VCaP (cell line): ENCODE measurements around the gene ZNF580.

Experiments
- H3K27ac ChIP-seq: fragments of 450-650 bp; 2 replicates; pipeline ENCODE4 v1.5.1; 2017
- CTCF ChIP-seq: fragments of 450-650 bp; conservative IDR thresholded peaks from 2 replicates; pipeline ENCODE4 v1.5.1; 2017; ENCODE audit warnings: mild to moderate bottlenecking, moderate library complexity

ZNF580 gene

GRCh38 chr19:55668603-55669348, 28.0 kb downstream of the ZNF580 start:
- TF ChIP-seq CTCF: no peak
- no peak overlapping the region for H3K27ac ChIP-seq

- no peak for TF ChIP-seq CTCF
- no peak overlapping the region for H3K27ac ChIP-seq
Observed at GRCh38 chr19:55669418-55670279, 28.8 kb downstream of the ZNF580 start.

GRCh38 chr19:55670280-55671053, 29.7 kb downstream of the ZNF580 start:
- no peak for TF ChIP-seq CTCF
- H3K27ac ChIP-seq: peak overlapping the region; percentile 36

GRCh38 chr19:55671054-55671378, 30.2 kb downstream of the ZNF580 start:
- peak overlapping the region; percentile 36 for H3K27ac ChIP-seq
- TF ChIP-seq CTCF: no peak

- TF ChIP-seq CTCF: no peak
- H3K27ac ChIP-seq: peak overlapping the region; percentile 36; the same call in 1 of the 2 replicates
Observed at GRCh38 chr19:55672418-55672817, 31.6 kb downstream of the ZNF580 start.

GRCh38 chr19:55673465-55673864, 32.7 kb downstream of the ZNF580 start:
- TF ChIP-seq CTCF: no peak
- H3K27ac ChIP-seq: 0 out of 2 replicates have a peak overlapping the region, but pooled peaks have one; percentile 95

GRCh38 chr19:55673889-55674288, 33.1 kb downstream of the ZNF580 start:
- no peak for TF ChIP-seq CTCF
- H3K27ac ChIP-seq: peak overlapping the region; percentile 95; the same call in 1 of the 2 replicates
